ENCODE data around the gene LRMDA.

DNA sequence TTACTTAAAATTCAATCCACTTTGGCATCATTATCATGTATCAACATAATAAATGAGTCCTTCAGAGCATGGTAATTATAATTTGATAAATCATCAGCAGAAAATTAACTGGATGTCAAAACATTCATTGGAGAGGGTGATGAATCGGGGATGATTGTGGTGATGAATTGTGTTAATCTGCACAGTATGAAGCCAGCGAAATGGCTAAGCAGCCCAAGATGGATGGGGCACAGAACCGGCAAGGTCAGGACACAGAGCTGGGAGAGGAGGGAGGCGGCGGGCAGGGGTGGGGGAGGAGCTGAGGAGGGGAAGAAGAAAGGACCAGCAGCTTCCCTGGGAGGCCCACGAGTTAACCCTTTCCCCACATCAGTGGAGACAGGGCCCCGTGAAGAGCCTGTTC, 536.1 kb downstream of the LRMDA start:
- TF ChIP-seq FOXM1 (IDR thresholded peaks at IDR 0.05; ENCODE audit: borderline replicate concordance, low read depth) (no peak), EP300 (IDR thresholded peaks at IDR 0.05; ENCODE audit: borderline replicate concordance) (no peak), CREB1 (IDR thresholded peaks at IDR 0.05; ENCODE audit: low read depth) (no peak)
- TF ChIP-seq, protein P1, sequence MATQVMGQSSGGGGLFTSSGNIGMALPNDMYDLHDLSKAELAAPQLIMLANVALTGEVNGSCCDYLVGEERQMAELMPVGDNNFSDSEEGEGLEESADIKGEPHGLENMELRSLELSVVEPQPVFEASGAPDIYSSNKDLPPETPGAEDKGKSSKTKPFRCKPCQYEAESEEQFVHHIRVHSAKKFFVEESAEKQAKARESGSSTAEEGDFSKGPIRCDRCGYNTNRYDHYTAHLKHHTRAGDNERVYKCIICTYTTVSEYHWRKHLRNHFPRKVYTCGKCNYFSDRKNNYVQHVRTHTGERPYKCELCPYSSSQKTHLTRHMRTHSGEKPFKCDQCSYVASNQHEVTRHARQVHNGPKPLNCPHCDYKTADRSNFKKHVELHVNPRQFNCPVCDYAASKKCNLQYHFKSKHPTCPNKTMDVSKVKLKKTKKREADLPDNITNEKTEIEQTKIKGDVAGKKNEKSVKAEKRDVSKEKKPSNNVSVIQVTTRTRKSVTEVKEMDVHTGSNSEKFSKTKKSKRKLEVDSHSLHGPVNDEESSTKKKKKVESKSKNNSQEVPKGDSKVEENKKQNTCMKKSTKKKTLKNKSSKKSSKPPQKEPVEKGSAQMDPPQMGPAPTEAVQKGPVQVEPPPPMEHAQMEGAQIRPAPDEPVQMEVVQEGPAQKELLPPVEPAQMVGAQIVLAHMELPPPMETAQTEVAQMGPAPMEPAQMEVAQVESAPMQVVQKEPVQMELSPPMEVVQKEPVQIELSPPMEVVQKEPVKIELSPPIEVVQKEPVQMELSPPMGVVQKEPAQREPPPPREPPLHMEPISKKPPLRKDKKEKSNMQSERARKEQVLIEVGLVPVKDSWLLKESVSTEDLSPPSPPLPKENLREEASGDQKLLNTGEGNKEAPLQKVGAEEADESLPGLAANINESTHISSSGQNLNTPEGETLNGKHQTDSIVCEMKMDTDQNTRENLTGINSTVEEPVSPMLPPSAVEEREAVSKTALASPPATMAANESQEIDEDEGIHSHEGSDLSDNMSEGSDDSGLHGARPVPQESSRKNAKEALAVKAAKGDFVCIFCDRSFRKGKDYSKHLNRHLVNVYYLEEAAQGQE (IDR thresholded peaks at IDR 0.05; ENCODE audit: low read depth), result no peak

All from Ishikawa (cell line).